MM.1S (cell line): ENCODE measurements around the gene CLSTN1.

Source experiments
- DNase-seq: peaks from one replicate; pipeline ENCODE4 v3.0.0-alpha.2; 2015
- H2AFZ ChIP-seq: fragments of 300-600 bp; sonication (generic); 2 replicates; pipeline ENCODE4 v1.6.0; 2016; ENCODE audit warnings: antibody characterized with exemption, low read length
- H3F3A ChIP-seq: fragments of 300-600 bp; sonication (generic); 2 replicates; pipeline ENCODE4 v1.6.1; 2016; ENCODE audit warnings: mild to moderate bottlenecking, antibody characterized with exemption, low read length, moderate library complexity, mixed read lengths; ENCODE audit not compliant: insufficient read depth
- H3K27ac ChIP-seq: fragments of 300-600 bp; sonication (generic); 2 replicates; pipeline ENCODE4 v1.5.1; 2016; ENCODE audit warnings: mild to moderate bottlenecking, low read length
- H3K27me3 ChIP-seq: fragments of 300-600 bp; sonication (generic); replicated peaks from 2 replicates; pipeline ENCODE4 v1.6.0; 2016; ENCODE audit warnings: low read length; ENCODE audit not compliant: insufficient read depth
- H3K36me3 ChIP-seq: fragments of 300-600 bp; sonication (generic); replicated peaks from 2 replicates; pipeline ENCODE4 v1.6.1; 2016; ENCODE audit warnings: mild to moderate bottlenecking, low read length, mixed read lengths; ENCODE audit not compliant: insufficient read depth
- H3K4me1 ChIP-seq: fragments of 300-600 bp; sonication (generic); 2 replicates; pipeline ENCODE4 v1.6.1; 2016; ENCODE audit warnings: low read length, mixed read lengths
- H3K4me2 ChIP-seq: fragments of 300-600 bp; sonication (generic); 2 replicates; pipeline ENCODE4 v1.6.0; 2016; ENCODE audit warnings: low read depth, low read length
- H3K4me3 ChIP-seq: fragments of 300-600 bp; sonication (generic); 2 replicates; pipeline ENCODE4 v1.5.1; 2016; ENCODE audit warnings: low read length, mixed read lengths
- H3K79me2 ChIP-seq: fragments of 300-600 bp; sonication (generic); 2 replicates; pipeline ENCODE4 v1.6.1; 2016; ENCODE audit warnings: mixed run types, low read length, mixed read lengths
- H3K9ac ChIP-seq: fragments of 300-600 bp; sonication (generic); 2 replicates; pipeline ENCODE4 v1.6.1; 2016; ENCODE audit warnings: low read length, mixed read lengths
- H3K9me2 ChIP-seq: fragments of 300-600 bp; sonication (generic); replicated peaks from 2 replicates; pipeline ENCODE4 v1.6.1; 2016; ENCODE audit warnings: mild to moderate bottlenecking, low read length, mixed read lengths; ENCODE audit not compliant: insufficient read depth
- H3K9me3 ChIP-seq: fragments of 300-600 bp; sonication (generic); replicated peaks from 2 replicates; pipeline ENCODE4 v1.6.1; 2016; ENCODE audit warnings: mild to moderate bottlenecking, low read length, mixed read lengths; ENCODE audit not compliant: insufficient read depth
- H4K20me1 ChIP-seq: fragments of 300-600 bp; sonication (generic); 2 replicates; pipeline ENCODE4 v1.6.1; 2016; ENCODE audit warnings: mild to moderate bottlenecking, low read length, moderate library complexity, mixed read lengths; ENCODE audit not compliant: insufficient read depth
- CTCF ChIP-seq: fragments of 300-600 bp; sonication (generic); IDR thresholded peaks from 2 replicates; pipeline ENCODE4 v1.5.1; 2016; ENCODE audit warnings: antibody characterized with exemption, low read length, mixed read lengths
- EZH2 ChIP-seq: fragments of 300-600 bp; sonication (generic); optimal IDR thresholded peaks from 2 replicates; pipeline ENCODE3; 2017; ENCODE audit warnings: low read depth, mild to moderate bottlenecking, antibody characterized with exemption, low read length, mixed read lengths
- EZH2phosphoT487 ChIP-seq: fragments of 300-600 bp; sonication (generic); IDR thresholded peaks from 2 replicates; pipeline ENCODE4 v1.6.1; 2018; ENCODE audit warnings: antibody characterized with exemption, low read length

Gene CLSTN1

GRCh38 chr1:9746651-9747050, 77.1 kb downstream of the CLSTN1 start:
- Histone ChIP-seq H3K27ac (no peak overlapping the region), H3K36me3 (no peaks in the 10 kb centered on the region), H3K4me3 (no peak overlapping the region), H3K9ac (no peak overlapping the region), H3K9me3 (no peaks in the 10 kb centered on the region), H3K4me2 (no peak overlapping the region), H3K27me3 (no peaks in the 10 kb centered on the region), H3K79me2 (no peaks in the 10 kb centered on the region), H3K4me1 (no peaks in the 10 kb centered on the region), H3K9me2 (no peaks in the 10 kb centered on the region), H3F3A (no peaks in the 10 kb centered on the region), H2AFZ (no peak overlapping the region), H4K20me1 (no peaks in the 10 kb centered on the region)
- TF ChIP-seq CTCF (no peak), EZH2 (no peak), EZH2phosphoT487 (no peak)
- DNase-seq: no peak

GRCh38 chr1:9746211-9746610, 77.6 kb downstream of the CLSTN1 start:
- H4K20me1 ChIP-seq: no peaks in the 10 kb centered on the region
- no peaks in the 10 kb centered on the region for H3K27me3 ChIP-seq
- no peak overlapping the region for H3K4me3 ChIP-seq
- no peaks in the 10 kb centered on the region for H3F3A ChIP-seq
- no peak overlapping the region for H3K4me2 ChIP-seq
- no peak overlapping the region for H3K9ac ChIP-seq
- H3K9me2 ChIP-seq: no peaks in the 10 kb centered on the region
- H3K36me3 ChIP-seq: no peaks in the 10 kb centered on the region
- H3K4me1 ChIP-seq: no peaks in the 10 kb centered on the region
- H3K9me3 ChIP-seq: no peaks in the 10 kb centered on the region
- no peak for DNase-seq
- no peak overlapping the region for H2AFZ ChIP-seq
- no peaks in the 10 kb centered on the region for H3K79me2 ChIP-seq
- H3K27ac ChIP-seq: no peak overlapping the region
- TF ChIP-seq EZH2phosphoT487 (no peak), EZH2 (no peak), CTCF (no peak)

DNA sequence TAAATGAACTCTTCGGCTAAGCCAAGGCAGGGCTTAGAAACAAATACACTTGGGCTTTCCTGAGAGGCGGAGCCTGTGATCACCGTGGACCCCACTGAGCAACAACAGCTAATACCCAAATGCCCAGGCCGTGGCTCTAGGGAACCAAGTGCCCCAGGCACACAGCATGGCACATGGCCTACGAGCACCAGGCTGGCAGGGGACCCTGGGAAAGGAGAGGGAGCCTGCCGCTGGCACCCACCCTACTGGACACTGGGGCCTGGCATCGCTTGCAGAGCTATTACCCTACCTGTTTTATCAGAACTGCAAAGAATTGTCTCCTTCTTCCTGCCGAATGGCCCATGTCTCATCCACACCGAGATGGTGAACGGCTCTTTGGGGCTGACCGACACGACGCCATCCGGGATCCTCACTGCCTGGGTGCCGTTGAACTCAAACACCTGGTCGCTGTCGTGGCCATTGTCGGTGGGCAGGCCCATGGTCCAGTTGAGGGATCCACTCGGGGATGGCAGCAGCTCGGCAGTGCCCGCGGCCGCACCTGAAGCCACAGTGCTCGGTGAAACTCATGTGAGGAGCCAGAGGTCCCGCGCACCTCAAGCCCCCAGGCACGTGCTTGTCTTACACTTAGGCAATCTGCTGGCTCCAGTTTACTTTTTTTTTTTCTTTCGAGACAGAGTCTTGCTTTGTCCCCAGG, 79.5 kb downstream of the CLSTN1 start:
- no peak overlapping the region for H3K4me2 ChIP-seq
- H3K9me3 ChIP-seq: no peaks in the 10 kb centered on the region
- TF ChIP-seq EZH2 (no peak), EZH2phosphoT487 (no peak), CTCF (no peak)
- H3K9me2 ChIP-seq: no peaks in the 10 kb centered on the region
- no peaks in the 10 kb centered on the region for H4K20me1 ChIP-seq
- no peaks in the 10 kb centered on the region for H3F3A ChIP-seq
- no peaks in the 10 kb centered on the region for H3K79me2 ChIP-seq
- H3K9ac ChIP-seq: no peak overlapping the region
- no peaks in the 10 kb centered on the region for H3K4me1 ChIP-seq
- H2AFZ ChIP-seq: no peak overlapping the region
- H3K36me3 ChIP-seq: peaks cover 4% of the 10 kb centered on the region; the same call in 1 of the 2 replicates
- H3K4me3 ChIP-seq: no peak overlapping the region
- no peaks in the 10 kb centered on the region for H3K27me3 ChIP-seq
- H3K27ac ChIP-seq: no peak overlapping the region
- no peak for DNase-seq
